Measurements from ENCODE around the gene UBA7. TPM values are rescaled to one million over a fixed set of nuclear protein-coding genes. Genes with fewer than 3 reads are reported as not detected.

UBA7 gene, protein sequence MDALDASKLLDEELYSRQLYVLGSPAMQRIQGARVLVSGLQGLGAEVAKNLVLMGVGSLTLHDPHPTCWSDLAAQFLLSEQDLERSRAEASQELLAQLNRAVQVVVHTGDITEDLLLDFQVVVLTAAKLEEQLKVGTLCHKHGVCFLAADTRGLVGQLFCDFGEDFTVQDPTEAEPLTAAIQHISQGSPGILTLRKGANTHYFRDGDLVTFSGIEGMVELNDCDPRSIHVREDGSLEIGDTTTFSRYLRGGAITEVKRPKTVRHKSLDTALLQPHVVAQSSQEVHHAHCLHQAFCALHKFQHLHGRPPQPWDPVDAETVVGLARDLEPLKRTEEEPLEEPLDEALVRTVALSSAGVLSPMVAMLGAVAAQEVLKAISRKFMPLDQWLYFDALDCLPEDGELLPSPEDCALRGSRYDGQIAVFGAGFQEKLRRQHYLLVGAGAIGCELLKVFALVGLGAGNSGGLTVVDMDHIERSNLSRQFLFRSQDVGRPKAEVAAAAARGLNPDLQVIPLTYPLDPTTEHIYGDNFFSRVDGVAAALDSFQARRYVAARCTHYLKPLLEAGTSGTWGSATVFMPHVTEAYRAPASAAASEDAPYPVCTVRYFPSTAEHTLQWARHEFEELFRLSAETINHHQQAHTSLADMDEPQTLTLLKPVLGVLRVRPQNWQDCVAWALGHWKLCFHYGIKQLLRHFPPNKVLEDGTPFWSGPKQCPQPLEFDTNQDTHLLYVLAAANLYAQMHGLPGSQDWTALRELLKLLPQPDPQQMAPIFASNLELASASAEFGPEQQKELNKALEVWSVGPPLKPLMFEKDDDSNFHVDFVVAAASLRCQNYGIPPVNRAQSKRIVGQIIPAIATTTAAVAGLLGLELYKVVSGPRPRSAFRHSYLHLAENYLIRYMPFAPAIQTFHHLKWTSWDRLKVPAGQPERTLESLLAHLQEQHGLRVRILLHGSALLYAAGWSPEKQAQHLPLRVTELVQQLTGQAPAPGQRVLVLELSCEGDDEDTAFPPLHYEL
- 100 to 1,000 TPM; 208 to 213 TPM for total RNA-seq
- polyA plus RNA-seq (2013, experiment 1 of 2): 119 TPM
- 148 TPM for polyA plus RNA-seq (2013, experiment 2 of 2)
- 13.8 to 335 (median 128) reads per million in 172 experiments for total RNA-seq

DNA sequence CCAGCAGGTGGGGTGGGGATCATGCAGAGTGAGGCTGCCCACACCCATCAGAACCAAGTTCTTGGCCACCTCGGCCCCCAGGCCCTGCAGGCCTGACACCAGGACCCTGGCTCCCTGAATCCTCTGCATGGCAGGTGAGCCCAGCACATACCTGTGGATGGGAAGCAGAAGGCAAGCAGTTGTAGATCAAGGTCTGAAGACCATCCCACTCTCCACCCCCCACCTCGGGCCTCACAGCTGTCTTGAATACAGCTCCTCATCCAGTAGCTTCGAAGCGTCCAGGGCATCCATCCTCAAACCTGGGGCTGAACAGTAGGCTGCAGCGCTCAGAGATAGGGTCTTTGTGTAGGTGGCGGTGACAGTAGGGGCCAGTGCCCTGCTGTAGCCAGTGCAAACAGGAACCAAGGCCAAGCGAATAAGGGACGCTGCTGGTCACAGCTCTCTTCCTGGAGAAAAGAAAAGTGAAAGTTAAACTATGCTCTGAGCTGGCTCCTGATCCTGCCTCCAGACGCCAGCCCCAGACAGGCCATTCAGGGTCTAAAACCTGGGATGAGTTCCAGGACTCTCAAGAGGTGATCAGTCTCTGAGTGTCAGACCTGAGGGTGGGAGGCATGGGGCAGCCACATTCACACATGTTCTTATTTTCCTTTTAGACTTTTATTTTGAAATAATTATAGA is at the start of gene UBA7:
UBA7 (minus strand) TSS at position 457 of the 678 bp plus-strand sequence; CDS start at position 291, 166 bp downstream.
- Histone ChIP-seq H3K9me3 (ENCODE audit: control insufficient read depth in 1 of 2, insufficient read depth in 1 of 2, low read length in 2 of 2) (no peaks in the 10 kb centered on the region), H3K4me3 (ENCODE audit: low read length) (peak within 1 kb of the TSS; percentile 77), H3K27ac (ENCODE audit: low read depth in 1 of 2, low read length in 2 of 2) (peak within 1 kb of the TSS; percentile 41 to 71), H3K4me1 (ENCODE audit: insufficient read depth, low read length) (peaks cover 37% of the 10 kb centered on the region), H3K27me3 (ENCODE audit: control insufficient read depth in 1 of 2, insufficient read depth in 2 of 2, low read length in 2 of 2) (no peaks in the 10 kb centered on the region), H3K36me3 (ENCODE audit: insufficient read depth, low read length) (peaks cover 39% of the 10 kb centered on the region)
- ChIA-PET CTCF (interaction anchor here (5.4 to 6.6 kb wide), 2 partner anchors 10 to 26 kb away, joined by 18 to 42 read pairs; partner anchors contain the start of gene INKA1), POLR2A (interaction anchor here (0.6 to 5.1 kb wide), 6 partner anchors 10 to 126 kb away, joined by 3 to 83 read pairs (median 4); partner anchors contain the start of genes INKA1, IP6K1, RBM6 and TRAIP)
- H3K9me3 Mint-ChIP-seq: no peaks in the 10 kb centered on the region
- peak; percentile 88 for ATAC-seq (ENCODE audit: poor library complexity)
- H3K4me3 Mint-ChIP-seq: peak within 1 kb of the TSS; percentile 97
- DNase-seq: peak in 9 of 14 experiments; percentile 11 to 76 (median 52)
- H3K27ac Mint-ChIP-seq: peak within 1 kb of the TSS; percentile 97
- no peaks in the 10 kb centered on the region for H3K27me3 Mint-ChIP-seq
- peaks cover 36% of the 10 kb centered on the region for H3K4me1 Mint-ChIP-seq (ENCODE audit: low read depth)
- intact Hi-C loops (cut with DNase I, micrococcal nuclease): loop anchor here in 1 of 2 experiments (1.0 kb wide), 1 partner anchor 10 kb away; the partner anchor contains the start of gene INKA1
- TF ChIP-seq, protein P1, sequence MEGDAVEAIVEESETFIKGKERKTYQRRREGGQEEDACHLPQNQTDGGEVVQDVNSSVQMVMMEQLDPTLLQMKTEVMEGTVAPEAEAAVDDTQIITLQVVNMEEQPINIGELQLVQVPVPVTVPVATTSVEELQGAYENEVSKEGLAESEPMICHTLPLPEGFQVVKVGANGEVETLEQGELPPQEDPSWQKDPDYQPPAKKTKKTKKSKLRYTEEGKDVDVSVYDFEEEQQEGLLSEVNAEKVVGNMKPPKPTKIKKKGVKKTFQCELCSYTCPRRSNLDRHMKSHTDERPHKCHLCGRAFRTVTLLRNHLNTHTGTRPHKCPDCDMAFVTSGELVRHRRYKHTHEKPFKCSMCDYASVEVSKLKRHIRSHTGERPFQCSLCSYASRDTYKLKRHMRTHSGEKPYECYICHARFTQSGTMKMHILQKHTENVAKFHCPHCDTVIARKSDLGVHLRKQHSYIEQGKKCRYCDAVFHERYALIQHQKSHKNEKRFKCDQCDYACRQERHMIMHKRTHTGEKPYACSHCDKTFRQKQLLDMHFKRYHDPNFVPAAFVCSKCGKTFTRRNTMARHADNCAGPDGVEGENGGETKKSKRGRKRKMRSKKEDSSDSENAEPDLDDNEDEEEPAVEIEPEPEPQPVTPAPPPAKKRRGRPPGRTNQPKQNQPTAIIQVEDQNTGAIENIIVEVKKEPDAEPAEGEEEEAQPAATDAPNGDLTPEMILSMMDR (IDR thresholded peaks at IDR 0.05): no peak
- peaks cover 53% of the 10 kb centered on the region for H3K36me3 Mint-ChIP-seq (ENCODE audit: low read depth)

DNA sequence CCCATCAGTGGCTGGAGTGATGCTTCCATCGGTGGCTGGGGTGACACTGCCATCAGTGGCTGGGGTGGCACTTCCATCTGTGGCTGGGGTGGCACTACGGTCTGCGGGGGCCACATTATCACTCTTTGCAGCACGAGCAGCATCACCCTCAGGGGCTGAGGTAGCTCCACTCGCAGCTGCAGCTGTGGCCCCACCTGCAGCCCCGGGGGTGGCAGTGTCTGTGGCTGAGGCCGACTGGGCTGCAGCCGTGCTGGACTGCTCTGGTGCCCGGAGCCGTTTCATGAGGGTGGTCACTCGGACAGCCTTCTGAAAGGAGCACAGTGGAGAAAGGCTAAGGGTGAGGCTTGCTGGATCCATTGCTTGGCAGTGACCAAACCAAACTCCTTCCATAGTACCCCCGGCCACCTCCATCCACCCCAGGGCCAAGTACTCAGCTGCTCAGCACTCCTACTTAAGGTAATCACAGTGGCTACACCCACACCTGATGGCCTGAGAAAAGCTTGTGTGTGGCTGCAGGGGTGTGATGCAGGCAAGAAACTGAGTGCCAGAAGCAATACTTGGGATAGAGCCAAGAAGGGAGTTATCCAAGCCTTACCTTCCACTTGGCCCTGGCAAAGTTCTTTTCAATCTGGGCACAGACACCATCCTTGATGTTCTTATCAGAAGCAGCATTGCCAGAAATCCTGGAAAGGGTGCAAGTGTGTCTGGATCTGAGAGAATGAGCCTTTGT is 46.0 kb upstream of the UBA7 start:
- Histone ChIP-seq H3K9me3 (ENCODE audit: control insufficient read depth in 1 of 2, insufficient read depth in 1 of 2, low read length in 2 of 2) (no peaks in the 10 kb centered on the region), H3K27ac (ENCODE audit: low read depth in 1 of 2, low read length in 2 of 2) (no peak overlapping the region), H3K36me3 (ENCODE audit: insufficient read depth, low read length) (no peaks in the 10 kb centered on the region), H3K4me1 (ENCODE audit: insufficient read depth, low read length) (peaks cover 18% of the 10 kb centered on the region), H3K27me3 (ENCODE audit: control insufficient read depth in 1 of 2, insufficient read depth in 2 of 2, low read length in 2 of 2) (peaks cover 7% of the 10 kb centered on the region in 2 experiments), H3K4me3 (ENCODE audit: low read length) (no peak overlapping the region)
- H3K27ac Mint-ChIP-seq: no peak overlapping the region
- H3K4me1 Mint-ChIP-seq (ENCODE audit: low read depth): peaks cover 7% of the 10 kb centered on the region
- no peak overlapping the region for H3K4me3 Mint-ChIP-seq
- H3K36me3 Mint-ChIP-seq (ENCODE audit: low read depth): no peaks in the 10 kb centered on the region
- no peaks in the 10 kb centered on the region for H3K9me3 Mint-ChIP-seq
- intact Hi-C loops (cut with DNase I, micrococcal nuclease): loop anchor here in 1 of 2 experiments (5.0 kb wide), 1 partner anchor 78 kb away; no protein-coding TSS in a partner anchor
- ATAC-seq (ENCODE audit: poor library complexity): no peak
- POLR2A ChIA-PET: no interaction called here
- TF ChIP-seq, protein P1 (IDR thresholded peaks at IDR 0.05): no peak
- CTCF ChIA-PET: no interaction called here
- peaks cover 8% of the 10 kb centered on the region for H3K27me3 Mint-ChIP-seq
- DNase-seq: no peak
